HG03135 (cell line): ENCODE results near the gene CCS.
"Not testable (repeated sequence)": the region's sequence is repeated elsewhere in the genome, so short reads cannot be mapped to it uniquely, and the experiment has no call there.

Experiments
- ATAC-seq: cut with Tn5 transposase; IDR thresholded peaks from one replicate; pipeline ENCODE4 v1.9.1; 2021; ENCODE audit warnings: mild to moderate bottlenecking, moderate library complexity; ENCODE audit not compliant: unreplicated experiment

CCS gene

GRCh38 chr11:66592457-66593302, at the start of gene CCS, which contains the start of gene CCDC87:
CCS (plus strand) TSS chr11:66593185; CDS start chr11:66593262, 77 bp downstream.
CCDC87 (minus strand) TSS chr11:66593063; CDS start chr11:66593015, 48 bp downstream.
- ATAC-seq: peak; percentile 87

DNA sequence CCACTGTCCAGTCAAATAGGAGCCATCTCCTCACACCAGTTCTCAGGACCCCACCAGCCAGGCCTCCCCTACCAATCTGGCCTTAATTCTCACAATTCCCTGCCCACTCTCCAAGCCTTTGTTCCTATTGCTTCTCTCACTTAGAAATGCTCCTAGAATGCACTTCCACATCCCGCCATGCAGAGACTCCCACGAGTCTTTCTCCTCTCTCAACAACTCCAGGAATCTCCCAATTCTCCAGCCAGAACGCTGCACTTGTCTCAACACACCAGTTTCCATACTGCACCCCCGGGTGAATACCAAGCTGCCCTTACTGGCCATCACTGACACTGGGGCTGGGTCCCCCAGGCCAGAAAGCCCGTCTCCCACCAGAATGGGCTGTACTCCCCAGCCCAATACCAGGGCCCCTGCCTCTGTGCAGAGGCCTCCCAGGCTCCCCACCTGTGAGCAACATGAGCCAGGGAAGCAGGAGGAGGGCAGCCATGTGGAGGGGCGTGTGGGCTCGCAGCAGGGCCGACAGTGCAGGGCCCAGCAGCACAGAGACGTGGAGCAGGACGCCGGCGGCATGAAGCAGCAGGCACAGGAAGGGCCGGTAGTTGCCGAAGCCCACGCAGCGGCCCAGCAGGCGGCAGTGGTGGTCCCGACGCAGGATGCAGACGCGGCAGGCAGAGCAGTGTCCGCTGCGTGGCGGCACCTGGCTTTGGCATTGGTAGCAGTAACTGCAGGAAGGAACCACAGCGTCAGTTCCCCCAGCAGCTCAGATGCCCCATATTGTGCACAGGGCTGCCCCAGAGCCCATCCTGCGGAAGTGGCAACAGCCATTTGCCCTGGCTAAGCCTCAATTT, 49.5 kb upstream of the CCS start:
- no peak for ATAC-seq

DNA sequence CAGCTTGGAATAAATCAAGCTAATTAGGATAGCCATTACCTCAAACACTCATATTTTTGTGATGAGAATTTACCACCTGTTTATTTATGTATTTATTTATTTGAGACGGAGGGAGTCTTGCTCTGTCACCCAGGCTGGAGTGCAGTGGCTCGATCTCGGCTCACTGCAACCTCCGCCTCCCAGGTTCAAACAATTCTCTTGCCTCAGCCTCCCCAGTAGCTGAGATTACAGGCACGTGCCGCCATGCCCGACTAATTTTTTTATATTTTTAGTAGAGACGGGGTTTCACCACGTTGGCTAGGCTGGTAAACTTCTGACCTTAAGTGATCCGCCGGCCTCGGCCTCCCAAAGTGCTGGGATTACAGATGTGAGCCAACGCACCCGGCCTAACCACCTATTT, 48.0 kb upstream of the CCS start:
- ATAC-seq: not testable (repeated sequence)

DNA sequence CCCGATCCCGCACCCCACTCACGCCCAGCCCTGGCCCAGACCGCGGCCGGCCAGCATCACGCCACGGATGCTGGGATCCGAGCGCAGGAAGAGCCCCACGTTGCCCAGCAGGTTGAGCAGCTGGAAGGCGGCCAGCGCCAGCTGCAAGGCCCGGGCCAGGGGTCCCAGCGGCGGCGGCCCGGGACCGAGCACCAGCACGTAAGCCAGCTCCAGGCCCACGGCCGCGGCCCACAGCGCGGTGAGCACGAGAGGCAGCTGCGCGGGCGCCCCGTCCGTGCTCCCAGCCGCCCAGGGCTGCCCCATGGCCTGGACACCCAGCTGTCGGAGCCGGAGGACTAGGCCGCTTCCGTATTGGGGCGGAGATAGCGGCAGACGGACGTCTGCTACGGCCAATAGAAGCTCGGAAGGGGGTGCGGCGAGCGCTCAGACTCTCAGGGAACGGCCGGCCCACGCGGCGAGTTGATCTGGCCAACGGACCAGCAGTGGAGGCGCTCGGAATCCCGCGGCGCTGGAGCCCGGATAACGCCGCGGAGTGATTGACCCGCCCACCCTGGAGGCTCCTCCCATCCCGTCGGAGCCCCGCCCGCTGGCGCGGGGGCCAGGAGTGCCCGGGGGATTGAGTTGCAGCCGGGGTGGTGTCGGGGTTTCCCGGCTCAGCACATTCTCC, 47.2 kb upstream of the CCS start, which contains the start of gene ZDHHC24:
ZDHHC24 (minus strand) TSS at position 348 of the 667 bp plus-strand sequence; CDS start at position 303, 45 bp downstream.
- peak; percentile 75 for ATAC-seq

GRCh38 chr11:66546368-66546965, 46.5 kb upstream of the CCS start, which contains the start of gene ACTN3:
ACTN3 (plus strand) TSS chr11:66546903; CDS start chr11:66546938, 35 bp downstream.
- ATAC-seq: no peak

- no peak for ATAC-seq
These were observed 45.9 kb upstream of the CCS start for GRCh38 chr11:66546966-66547661.

DNA sequence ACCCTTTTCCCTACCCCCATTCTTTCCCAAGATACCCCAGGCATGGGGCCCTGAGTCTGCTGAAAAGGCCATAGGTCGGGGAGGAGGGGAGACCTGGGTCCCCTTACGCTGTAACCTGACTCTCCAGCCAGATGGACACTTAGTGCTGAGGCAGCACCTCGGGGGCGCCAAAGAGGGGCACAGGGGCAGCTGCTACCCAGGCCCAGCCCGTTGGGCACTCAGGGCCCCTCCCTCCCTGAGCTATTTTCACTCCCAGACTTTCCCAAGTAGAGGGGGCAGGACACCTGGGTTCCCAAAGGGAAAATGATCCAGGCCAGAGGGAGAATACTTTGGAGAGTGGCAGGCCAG, 45.3 kb upstream of the CCS start:
- no peak for ATAC-seq

DNA sequence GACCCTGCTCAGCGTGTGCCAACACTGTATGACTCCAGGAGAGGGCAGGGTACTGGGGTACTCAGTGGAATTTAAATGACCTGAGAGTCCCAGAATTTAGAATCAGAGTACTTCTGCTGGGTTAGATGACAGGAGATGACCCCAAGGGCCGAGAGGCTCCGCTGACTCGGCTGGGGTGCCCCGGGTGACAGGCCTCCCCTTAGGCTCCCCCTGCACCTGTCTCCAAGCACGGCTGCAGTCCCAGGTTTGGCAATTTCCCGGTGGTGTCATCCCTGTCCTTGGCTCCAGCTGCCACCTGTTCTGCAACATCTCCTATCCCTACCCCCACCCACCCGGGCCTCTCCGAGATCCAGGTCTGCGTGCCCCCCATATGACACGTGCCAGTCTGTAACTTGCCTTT, 44.9 kb upstream of the CCS start:
- ATAC-seq: no peak

DNA sequence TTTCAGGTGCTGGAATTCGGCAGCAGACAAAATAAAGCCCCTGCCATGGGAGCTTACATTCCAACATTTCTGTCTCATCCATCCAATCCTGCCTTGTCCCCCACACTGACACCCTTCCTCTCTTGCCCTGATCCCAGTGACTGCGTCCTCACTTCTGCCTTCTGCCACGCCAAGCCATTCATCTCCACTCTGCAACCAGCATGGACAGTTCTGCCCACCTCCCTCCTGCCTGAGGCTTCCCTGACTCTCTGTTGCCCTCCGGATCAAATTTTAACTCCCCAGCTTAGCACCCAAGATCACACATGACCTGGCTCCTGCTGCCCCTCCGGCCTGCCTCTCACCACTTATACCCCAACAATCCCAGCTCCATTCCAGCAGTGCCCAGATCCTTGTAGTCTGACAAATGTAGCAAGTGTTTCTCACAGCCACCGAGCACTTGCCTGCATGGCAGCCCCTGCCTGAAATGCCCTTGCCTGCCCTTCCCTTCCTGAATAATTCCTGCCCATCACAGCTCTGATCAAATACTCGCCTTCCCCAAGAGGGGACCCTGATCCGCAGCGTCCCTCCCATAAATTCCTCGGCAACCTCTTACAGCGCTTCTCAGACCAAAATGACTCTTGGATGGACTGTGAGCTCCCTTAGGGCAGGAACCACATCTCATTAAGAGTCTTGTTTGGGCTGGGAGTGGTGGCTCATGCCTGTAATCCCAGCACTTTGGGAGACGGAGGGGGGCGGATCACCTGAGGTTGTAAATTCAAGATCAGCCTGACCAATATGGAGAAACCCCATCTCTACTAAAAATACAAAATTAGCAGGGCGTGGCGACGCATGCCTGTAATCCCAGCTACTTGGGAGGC, 44.0 kb upstream of the CCS start:
- no peak for ATAC-seq

- ATAC-seq: no peak
These were observed 43.3 kb upstream of the CCS start for GRCh38 chr11:66549696-66550095.

GRCh38 chr11:66550887-66551286, 42.1 kb upstream of the CCS start:
- no peak for ATAC-seq

DNA sequence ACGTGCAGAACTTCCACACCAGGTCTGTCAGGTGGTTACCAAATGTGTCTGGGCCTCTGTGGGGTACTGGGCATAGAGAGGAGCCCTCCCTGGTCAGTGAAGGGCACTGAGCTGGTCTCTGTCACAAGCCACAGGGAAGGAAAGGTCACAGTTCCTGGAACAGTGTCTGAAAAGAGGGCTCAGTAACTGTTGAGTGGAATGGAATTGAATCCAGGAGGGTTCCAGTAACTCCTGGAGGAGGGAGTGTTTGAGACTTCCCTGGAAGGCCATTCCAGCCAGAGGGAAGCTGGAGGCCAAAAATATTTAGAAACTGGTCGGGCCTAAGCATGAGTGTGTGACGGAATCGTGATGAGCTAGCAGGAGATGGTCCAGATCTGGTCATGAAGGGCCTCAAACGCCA, 38.4 kb upstream of the CCS start:
- ATAC-seq: no peak

DNA sequence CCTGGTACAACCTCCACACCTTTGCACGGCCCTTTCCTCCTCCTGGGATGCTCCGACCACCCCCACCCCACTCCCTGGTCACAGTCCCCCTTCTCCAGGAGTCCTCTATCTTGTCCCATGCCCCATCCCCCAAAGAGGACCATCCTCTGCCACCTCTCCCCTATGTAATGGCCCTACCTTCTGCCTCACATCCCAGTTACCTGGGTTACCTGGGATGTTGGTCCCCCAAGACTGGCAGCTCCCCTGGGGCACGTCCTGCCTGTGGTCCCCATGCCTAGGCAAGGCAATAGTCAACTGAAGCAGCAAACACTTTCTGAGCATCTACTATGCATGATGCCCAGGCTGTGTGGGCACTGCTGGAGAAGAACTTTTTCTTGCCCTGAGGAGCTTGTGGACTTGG, 37.6 kb upstream of the CCS start:
- ATAC-seq: no peak

DNA sequence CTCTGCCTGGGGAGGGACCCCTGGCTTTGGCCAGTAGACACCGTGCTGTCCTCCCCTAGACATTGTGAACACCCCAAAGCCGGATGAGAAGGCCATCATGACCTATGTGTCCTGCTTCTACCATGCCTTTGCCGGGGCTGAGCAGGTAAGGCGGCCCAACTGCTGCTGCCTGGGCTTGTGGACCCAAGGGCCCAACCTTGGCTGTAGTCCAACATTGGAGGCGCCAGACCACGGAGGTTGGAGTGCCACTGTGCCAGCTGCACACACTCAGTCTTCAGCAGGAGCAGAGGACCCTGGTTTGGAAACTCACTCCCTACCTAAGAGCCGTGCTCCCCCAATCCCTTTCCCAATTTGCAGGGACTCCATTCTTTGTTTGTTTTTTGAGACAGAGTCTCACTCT, 36.9 kb upstream of the CCS start:
- ATAC-seq: no peak

DNA sequence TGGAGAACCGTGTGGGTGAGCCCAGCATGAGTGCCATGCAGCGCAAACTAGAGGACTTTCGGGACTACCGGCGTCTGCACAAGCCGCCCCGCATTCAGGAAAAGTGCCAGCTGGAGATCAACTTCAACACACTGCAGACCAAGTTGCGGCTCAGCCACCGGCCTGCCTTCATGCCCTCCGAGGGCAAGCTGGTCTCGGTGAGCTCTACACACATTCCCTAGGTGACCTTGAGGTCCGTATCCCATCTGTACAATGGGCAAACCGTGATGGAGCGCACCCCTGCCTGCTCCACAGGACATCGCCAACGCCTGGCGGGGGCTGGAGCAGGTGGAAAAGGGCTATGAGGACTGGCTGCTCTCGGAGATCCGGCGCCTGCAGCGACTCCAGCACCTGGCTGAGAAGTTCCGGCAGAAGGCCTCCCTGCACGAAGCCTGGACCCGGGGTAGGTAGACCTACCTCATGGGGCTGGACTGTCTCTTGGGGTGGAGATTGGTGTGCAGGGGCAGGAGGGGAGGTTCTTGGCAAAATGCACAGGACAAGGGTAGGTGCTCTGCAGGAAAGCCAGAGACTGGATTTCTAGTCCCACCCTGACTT, 35.2 kb upstream of the CCS start:
- no peak for ATAC-seq

GRCh38 chr11:66559142-66559865, 33.7 kb upstream of the CCS start:
- ATAC-seq: no peak

- no peak for ATAC-seq
These were observed 32.9 kb upstream of the CCS start for GRCh38 chr11:66559866-66560676.
